ENCODE measurements around the gene ITPR3. TPM values are rescaled to one million over a fixed set of nuclear protein-coding genes. Genes with fewer than 3 reads are reported as not detected.

The ITPR3 gene
- total and polyA plus RNA-seq, 7 donors: 7.7 to 75.3 (median 10.2) TPM

GRCh38 chr6:33616913-33617312 lies 4.2 kb upstream of the ITPR3 start:
- Histone ChIP-seq H3K9me3 (no peaks in the 10 kb centered on the region), H3K36me3 (no peaks in the 10 kb centered on the region), H3K27ac (no peak overlapping the region), H3K4me3 (no peak overlapping the region), H3K4me1 (peaks cover 0 to 27% (median 21%) of the 10 kb centered on the region in 4 donors), H3K27me3 (peaks cover 7 to 20% (median 12%) of the 10 kb centered on the region in 3 donors)
- no peak for DNase-seq
- no peak for TF ChIP-seq POLR2A (IDR thresholded peaks at IDR 0.05)
- TF ChIP-seq POLR2AphosphoS5 (IDR thresholded peaks at IDR 0.05): no peak
- TF ChIP-seq EP300 (IDR thresholded peaks at IDR 0.05): no peak
- TF ChIP-seq CTCF (IDR thresholded peaks at IDR 0.05): no peak
- 84 to 89% methylated on average over 2 to 4 of the region's 4 CpGs for WGBS, 2 donors
- intact Hi-C loops (cut with DNase I): no loop called here

GRCh38 chr6:33619166-33619840 lies 1.8 kb upstream of the ITPR3 start:
- DNase-seq: no peak
- peaks cover 18 to 42% (median 20%) of the 10 kb centered on the region in 3 donors for H3K27me3 ChIP-seq
- intact Hi-C loops (cut with DNase I): no loop called here
- H3K4me3 ChIP-seq: no peak overlapping the region
- peaks cover 0 to 40% (median 28%) of the 10 kb centered on the region in 4 donors for H3K4me1 ChIP-seq
- WGBS, 2 donors: 19 to 55% methylated on average over 5 of the region's 5 CpGs
- no peaks in the 10 kb centered on the region for H3K36me3 ChIP-seq
- TF ChIP-seq CTCF (IDR thresholded peaks at IDR 0.05): no peak
- no peak for TF ChIP-seq EP300 (IDR thresholded peaks at IDR 0.05)
- no peak for TF ChIP-seq POLR2A (IDR thresholded peaks at IDR 0.05)
- TF ChIP-seq POLR2AphosphoS5 (IDR thresholded peaks at IDR 0.05): no peak
- no peaks in the 10 kb centered on the region for H3K9me3 ChIP-seq
- peak overlapping the region; percentile 72 to 84 (median 80) for H3K27ac ChIP-seq

GRCh38 chr6:33620158-33620855 lies 815 bp upstream of the ITPR3 start:
- H3K4me3 ChIP-seq: peak overlapping the region; percentile 41 to 60 (median 57)
- no peaks in the 10 kb centered on the region for H3K36me3 ChIP-seq
- H3K27me3 ChIP-seq: peaks cover 18 to 52% (median 20%) of the 10 kb centered on the region in 3 donors
- H3K27ac ChIP-seq: peak overlapping the region; percentile 72 to 84 (median 80)
- peak; percentile 8 to 50 (median 21) for TF ChIP-seq POLR2AphosphoS5 (IDR thresholded peaks at IDR 0.05)
- no peak for TF ChIP-seq EP300 (IDR thresholded peaks at IDR 0.05)
- no peak for TF ChIP-seq CTCF (IDR thresholded peaks at IDR 0.05)
- 0 to 1% methylated on average over 29 of the region's 29 CpGs for WGBS, 2 donors
- intact Hi-C loops (cut with DNase I): no loop called here
- DNase-seq: no peak
- H3K4me1 ChIP-seq: peaks cover 0 to 40% (median 28%) of the 10 kb centered on the region in 4 donors
- H3K9me3 ChIP-seq: no peaks in the 10 kb centered on the region

- TF ChIP-seq EP300 (IDR thresholded peaks at IDR 0.05): no peak
- no peak for TF ChIP-seq POLR2A (IDR thresholded peaks at IDR 0.05)
- TF ChIP-seq CTCF (IDR thresholded peaks at IDR 0.05): no peak
- TF ChIP-seq POLR2AphosphoS5 (IDR thresholded peaks at IDR 0.05): peak in 2 of 4 donors; percentile 35 to 42
- H3K4me3 ChIP-seq: peak overlapping the region; percentile 41 to 60 (median 57)
- WGBS, 2 donors: 1 to 10% methylated on average over 39 of the region's 39 CpGs
- H3K27ac ChIP-seq: peak overlapping the region; percentile 72 to 84 (median 80)
- intact Hi-C loops (cut with DNase I): no loop called here
- no peaks in the 10 kb centered on the region for H3K9me3 ChIP-seq
- peaks cover 0 to 40% (median 28%) of the 10 kb centered on the region in 4 donors for H3K4me1 ChIP-seq
- H3K36me3 ChIP-seq: no peaks in the 10 kb centered on the region
- peaks cover 18 to 52% (median 20%) of the 10 kb centered on the region in 3 donors for H3K27me3 ChIP-seq
- DNase-seq: peak; percentile 80
These were observed 728 bp downstream of the ITPR3 start for GRCh38 chr6:33621711-33622388.

Data from sigmoid colon (tissue), 7 donors.